PC-3 (cell line): ENCODE measurements around the gene CRISPLD2.

Experiments
- CTCF ChIP-seq: fragments of 300-600 bp; sonication (generic); conservative IDR thresholded peaks from 2 replicates; pipeline ENCODE4 v1.5.1; 2017; ENCODE audit warnings: antibody characterized with exemption, low read depth, mild to moderate bottlenecking, low read length
- EZH2 ChIP-seq: fragments of 300-600 bp; sonication (generic); IDR thresholded peaks from one replicate; pipeline ENCODE4 v1.6.1; 2017; ENCODE audit warnings: antibody characterized with exemption, mild to moderate bottlenecking, low read length; ENCODE audit not compliant: unreplicated experiment
- EZH2phosphoT487 ChIP-seq: fragments of 300-600 bp; sonication (generic); IDR thresholded peaks from 2 replicates; pipeline ENCODE4 v1.6.1; 2018; ENCODE audit warnings: mild to moderate bottlenecking, antibody characterized with exemption, low read length, borderline replicate concordance

- TF ChIP-seq CTCF (no peak), EZH2 (no peak), EZH2phosphoT487 (no peak)
Measured at GRCh38 chr16:84914273-84914672, 94.5 kb downstream of the CRISPLD2 start.
